Skeletal muscle tissue (tissue), 4 donors: Measurements from ENCODE around the gene SMARCD1. TPM values are rescaled to one million over a fixed set of nuclear protein-coding genes. Genes with fewer than 3 reads are reported as not detected.
"Not testable (repeated sequence)": the region's sequence is repeated elsewhere in the genome, so short reads cannot be mapped to it uniquely, and the experiment has no call there.

Experiments used
- H3K27ac ChIP-seq: one replicate; pipeline ENCODE4 v1.7.0; 2013; ENCODE audit warnings: mild to moderate bottlenecking, low read depth, low read length, inconsistent platforms
- H3K27me3 ChIP-seq, 3 donors: one replicate each; pipeline ENCODE4 v1.7.0; 2013; ENCODE audit warnings: low read length in 3 of 3; ENCODE audit not compliant: control insufficient read depth in 3 of 3, insufficient read depth in 3 of 3
- H3K36me3 ChIP-seq, 3 donors: one replicate each; pipeline ENCODE4 v1.7.0; 2013; ENCODE audit warnings: low read length in 3 of 3; ENCODE audit not compliant: control insufficient read depth in 3 of 3, insufficient read depth in 3 of 3
- H3K4me1 ChIP-seq, 3 donors: one replicate each; pipeline ENCODE4 v1.7.0; 2013; ENCODE audit warnings: low read length in 3 of 3, mild to moderate bottlenecking in 3 of 3; ENCODE audit not compliant: control insufficient read depth in 3 of 3, insufficient read depth in 3 of 3
- H3K4me3 ChIP-seq, 3 donors: one replicate each; pipeline ENCODE4 v1.7.0; 2013; ENCODE audit warnings: low read length in 3 of 3
- H3K9ac ChIP-seq, 3 donors: one replicate each; pipeline ENCODE4 v1.7.0; 2013; ENCODE audit warnings: low read length in 3 of 3, mild to moderate bottlenecking in 3 of 3, moderate library complexity in 2 of 3, low read depth in 1 of 3
- H3K9me3 ChIP-seq, 3 donors: one replicate each; pipeline ENCODE4 v1.7.0; 2013; ENCODE audit warnings: low read length in 3 of 3; ENCODE audit not compliant: control insufficient read depth in 3 of 3
- total RNA-seq: library from RNA; depleted of rRNA; stranded (reverse); fragments of >200 nt; gene quantifications from one replicate; pipeline ENCODE4 v1.2.3, GENCODE V29; 2014
- donor health status: Osteomylitis.

Gene SMARCD1
- total RNA-seq, 1 donor from 2014 or later = 19.3 TPM

GRCh38 chr12:50074936-50075807 is 10.0 kb upstream of the SMARCD1 start:
- no peaks in the 10 kb centered on the region for H3K27me3 ChIP-seq
- H3K4me3 ChIP-seq = no peak overlapping the region
- no peak overlapping the region for H3K27ac ChIP-seq
- H3K4me1 ChIP-seq = peaks cover 8 to 9% (median 8%) of the 10 kb centered on the region in 3 donors
- peak overlapping the region in 2 of 3 donors; percentile 3 to 47 for H3K9ac ChIP-seq
- no peaks in the 10 kb centered on the region for H3K36me3 ChIP-seq
- H3K9me3 ChIP-seq = no peaks in the 10 kb centered on the region

- peak overlapping the region in 1 of 3 donors; percentile 3 for H3K9ac ChIP-seq
- H3K27me3 ChIP-seq = no peaks in the 10 kb centered on the region
- peaks cover 4 to 6% (median 5%) of the 10 kb centered on the region in 3 donors for H3K4me1 ChIP-seq
- no peaks in the 10 kb centered on the region for H3K9me3 ChIP-seq
- no peak overlapping the region for H3K27ac ChIP-seq
- no peak overlapping the region for H3K4me3 ChIP-seq
- H3K36me3 ChIP-seq = no peaks in the 10 kb centered on the region
These were observed 9.4 kb upstream of the SMARCD1 start for GRCh38 chr12:50075808-50076170.

- no peak overlapping the region for H3K4me3 ChIP-seq
- H3K4me1 ChIP-seq = peaks cover 3 to 6% (median 4%) of the 10 kb centered on the region in 3 donors
- H3K36me3 ChIP-seq = no peaks in the 10 kb centered on the region
- no peaks in the 10 kb centered on the region for H3K9me3 ChIP-seq
- H3K27me3 ChIP-seq = no peaks in the 10 kb centered on the region
- no peak overlapping the region for H3K9ac ChIP-seq
- no peak overlapping the region for H3K27ac ChIP-seq
These were observed 8.0 kb upstream of the SMARCD1 start for GRCh38 chr12:50077099-50077498.

GRCh38 chr12:50078281-50078680 is 6.9 kb upstream of the SMARCD1 start:
- Histone ChIP-seq H3K27ac (no peak overlapping the region), H3K9me3 (no peaks in the 10 kb centered on the region), H3K27me3 (no peaks in the 10 kb centered on the region), H3K4me1 (peaks cover 3 to 6% (median 4%) of the 10 kb centered on the region in 3 donors), H3K4me3 (no peak overlapping the region), H3K36me3 (no peaks in the 10 kb centered on the region), H3K9ac (no peak overlapping the region)

- Histone ChIP-seq H3K9me3 (no peaks in the 10 kb centered on the region), H3K27me3 (no peaks in the 10 kb centered on the region), H3K4me3 (no peak overlapping the region), H3K27ac (no peak overlapping the region), H3K36me3 (no peaks in the 10 kb centered on the region), H3K9ac (no peak overlapping the region), H3K4me1 (peaks cover 6% of the 10 kb centered on the region in 3 donors)
These were observed 5.4 kb upstream of the SMARCD1 start for GRCh38 chr12:50079771-50080170.

DNA sequence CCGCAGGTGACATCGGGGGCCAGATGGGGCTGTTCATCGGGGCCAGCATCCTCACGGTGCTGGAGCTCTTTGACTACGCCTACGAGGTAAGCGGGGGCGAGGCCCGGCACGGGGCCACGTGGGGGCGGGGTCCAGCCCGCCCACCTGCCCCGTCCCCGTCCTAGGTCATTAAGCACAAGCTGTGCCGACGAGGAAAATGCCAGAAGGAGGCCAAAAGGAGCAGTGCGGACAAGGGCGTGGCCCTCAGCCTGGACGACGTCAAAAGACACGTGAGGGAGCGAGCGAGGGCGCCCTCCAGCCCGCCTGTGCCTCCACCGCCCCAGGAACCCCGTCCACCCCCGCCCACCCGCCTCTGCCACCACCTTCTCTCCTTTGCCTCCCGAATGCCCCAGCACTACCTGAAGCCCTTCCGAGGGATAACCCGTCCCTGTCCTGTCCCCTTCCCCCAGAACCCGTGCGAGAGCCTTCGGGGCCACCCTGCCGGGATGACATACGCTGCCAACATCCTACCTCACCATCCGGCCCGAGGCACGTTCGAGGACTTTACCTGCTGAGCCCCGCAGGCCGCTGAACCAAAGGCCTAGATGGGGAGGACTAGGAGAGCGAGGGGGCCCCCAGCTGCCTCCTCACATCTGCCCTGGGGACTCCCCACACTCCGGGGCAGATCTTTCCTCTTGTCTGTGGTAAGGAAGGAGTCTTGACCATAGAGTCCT is 3.9 kb upstream of the SMARCD1 start:
- Histone ChIP-seq H3K36me3 (no peaks in the 10 kb centered on the region), H3K27ac (no peak overlapping the region), H3K4me3 (no peak overlapping the region), H3K9ac (no peak overlapping the region), H3K4me1 (peaks cover 7 to 10% (median 9%) of the 10 kb centered on the region in 3 donors), H3K27me3 (no peaks in the 10 kb centered on the region), H3K9me3 (no peaks in the 10 kb centered on the region)

GRCh38 chr12:50082644-50083043 is 2.5 kb upstream of the SMARCD1 start:
- H3K9me3 ChIP-seq = no peaks in the 10 kb centered on the region

GRCh38 chr12:50083301-50083700 is 1.8 kb upstream of the SMARCD1 start:
- H3K4me3 ChIP-seq = no peak overlapping the region
- H3K36me3 ChIP-seq = peaks cover 10 to 16% (median 11%) of the 10 kb centered on the region in 3 donors
- H3K9ac ChIP-seq = no peak overlapping the region
- H3K27me3 ChIP-seq = no peaks in the 10 kb centered on the region
- no peaks in the 10 kb centered on the region for H3K9me3 ChIP-seq
- H3K27ac ChIP-seq = no peak overlapping the region
- H3K4me1 ChIP-seq = peaks cover 9 to 10% (median 10%) of the 10 kb centered on the region in 3 donors

More at GRCh38 chr12:50082644-50083043, 2.5 kb upstream of the SMARCD1 start:
- peaks cover 8 to 10% (median 10%) of the 10 kb centered on the region in 3 donors for H3K36me3 ChIP-seq
- no peak overlapping the region for H3K9ac ChIP-seq
- H3K4me1 ChIP-seq = peaks cover 9 to 10% (median 10%) of the 10 kb centered on the region in 3 donors
- H3K27me3 ChIP-seq = no peaks in the 10 kb centered on the region
- no peak overlapping the region for H3K27ac ChIP-seq
- no peak overlapping the region for H3K4me3 ChIP-seq

DNA sequence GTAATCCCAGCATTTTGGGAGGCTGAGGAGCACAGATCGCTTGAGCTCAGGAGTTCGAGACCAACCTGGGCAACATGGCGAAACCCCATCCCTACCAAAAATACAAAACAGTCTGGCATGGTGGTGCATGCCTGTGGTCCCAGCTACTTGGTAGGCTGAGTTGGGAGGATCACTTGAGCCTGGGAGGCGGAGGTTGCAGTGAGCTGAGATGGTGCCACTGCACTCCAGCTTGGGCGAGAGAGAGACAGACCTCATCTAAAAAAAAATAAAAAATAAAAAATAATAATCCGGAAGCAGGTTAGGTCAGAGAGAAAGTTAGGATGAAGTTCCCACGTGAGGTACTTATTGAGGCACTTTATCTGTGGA is 750 bp upstream of the SMARCD1 start:
- peak overlapping the region; percentile 83 to 91 (median 91) for H3K9ac ChIP-seq
- peak overlapping the region; percentile 81 to 97 (median 96) for H3K4me3 ChIP-seq
- peaks cover 9 to 19% (median 10%) of the 10 kb centered on the region in 3 donors for H3K4me1 ChIP-seq
- H3K27ac ChIP-seq = peak overlapping the region; percentile 78
- H3K36me3 ChIP-seq = peaks cover 10 to 24% (median 21%) of the 10 kb centered on the region in 3 donors
- not testable (repeated sequence) for H3K9me3 ChIP-seq, H3K27me3 ChIP-seq

GRCh38 chr12:50085615-50086072 is 502 bp downstream of the SMARCD1 start:
- Histone ChIP-seq H3K4me1 (peaks cover 9 to 19% (median 10%) of the 10 kb centered on the region in 3 donors), H3K9me3 (no peaks in the 10 kb centered on the region), H3K4me3 (peak overlapping the region; percentile 77 to 96 (median 83)), H3K27me3 (no peaks in the 10 kb centered on the region), H3K27ac (peak overlapping the region; percentile 78), H3K36me3 (peaks cover 21 to 36% (median 33%) of the 10 kb centered on the region in 3 donors), H3K9ac (peak overlapping the region; percentile 58 to 76 (median 61))
